Measurements from ENCODE around the gene ELAPOR1.

ELAPOR1 gene

GRCh38 chr1:109095631-109096030 is 18.3 kb upstream of the ELAPOR1 start:
- DNase-seq, result no peak

GRCh38 chr1:109096120-109096519 is 17.8 kb upstream of the ELAPOR1 start:
- DNase-seq, result no peak

GRCh38 chr1:109099938-109100773 is 13.8 kb upstream of the ELAPOR1 start:
- peak; percentile 98 for DNase-seq

GRCh38 chr1:109104364-109105151 is 9.4 kb upstream of the ELAPOR1 start:
- DNase-seq, result no peak

DNA sequence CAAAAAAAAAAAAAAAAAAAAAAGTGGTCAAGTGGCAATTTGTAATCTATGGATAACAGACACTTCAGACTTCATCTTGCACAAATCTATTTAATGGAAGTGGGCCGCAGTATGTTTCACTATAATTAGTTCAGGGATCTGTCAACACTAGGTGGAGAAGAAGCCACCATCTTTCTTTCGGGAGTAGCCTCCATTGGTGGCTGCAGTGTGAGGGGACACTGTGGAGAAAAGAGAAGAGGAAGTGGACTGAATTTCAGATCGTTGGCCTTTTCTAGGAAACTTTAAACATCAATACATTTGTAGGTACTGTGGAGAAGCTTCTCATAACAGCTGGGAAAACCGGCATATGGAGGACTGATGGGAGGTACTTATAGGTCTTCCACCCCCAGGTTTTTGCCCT is 8.0 kb upstream of the ELAPOR1 start:
- DNase-seq, result no peak

- no peak for DNase-seq
These were observed 6.1 kb upstream of the ELAPOR1 start for GRCh38 chr1:109107785-109108184.

DNA sequence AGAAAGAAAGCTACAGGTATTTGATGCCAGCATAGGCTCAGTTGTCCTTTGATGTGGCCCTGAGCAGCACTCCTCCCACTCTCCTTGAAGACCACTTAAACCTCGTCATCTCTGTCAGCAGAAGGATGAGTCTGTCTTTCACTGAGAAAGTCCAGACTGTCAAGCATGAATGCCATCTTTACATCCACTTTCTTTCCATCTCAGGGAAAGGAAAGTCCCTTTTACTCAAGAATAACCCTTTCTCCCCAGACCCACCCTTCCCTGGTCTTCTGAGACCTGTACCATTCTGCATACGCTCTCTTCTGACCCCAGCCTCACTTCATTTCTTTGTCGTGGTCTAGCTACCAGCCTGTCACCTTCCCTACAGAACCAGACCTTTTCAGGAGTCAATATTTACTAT is 4.0 kb upstream of the ELAPOR1 start:
- DNase-seq, result no peak

DNA sequence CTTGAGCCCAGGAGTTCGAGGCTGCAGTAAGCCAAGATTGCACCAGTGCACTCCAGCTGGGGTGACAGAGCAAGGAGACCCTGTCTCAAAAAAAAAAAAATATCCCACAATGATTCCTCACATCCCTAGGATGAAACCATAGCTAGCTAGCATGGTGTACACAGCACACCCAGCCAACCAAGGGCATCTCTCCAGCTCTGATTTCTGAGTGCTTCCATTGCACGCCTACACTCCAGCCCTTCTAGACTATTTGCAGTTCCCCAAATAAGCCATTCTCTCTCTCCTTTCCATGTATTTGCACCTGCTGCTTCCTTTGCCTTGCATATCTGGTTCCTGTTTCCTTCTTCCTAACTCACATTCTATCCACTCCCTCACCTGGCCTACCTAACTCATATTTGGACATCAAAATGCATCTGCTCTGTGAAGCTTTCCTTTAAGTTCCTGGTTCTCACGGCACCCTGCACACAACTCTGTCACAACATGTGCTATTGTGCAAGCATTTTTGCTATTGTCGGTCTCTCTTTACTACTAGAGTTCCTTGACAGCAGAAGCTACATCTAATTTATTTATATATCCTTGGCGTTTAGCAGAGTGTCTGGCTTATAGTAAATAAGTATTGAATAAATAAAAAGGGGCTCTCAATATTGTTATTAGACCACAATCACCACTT is 2.4 kb upstream of the ELAPOR1 start:
- DNase-seq, result no peak

DNA sequence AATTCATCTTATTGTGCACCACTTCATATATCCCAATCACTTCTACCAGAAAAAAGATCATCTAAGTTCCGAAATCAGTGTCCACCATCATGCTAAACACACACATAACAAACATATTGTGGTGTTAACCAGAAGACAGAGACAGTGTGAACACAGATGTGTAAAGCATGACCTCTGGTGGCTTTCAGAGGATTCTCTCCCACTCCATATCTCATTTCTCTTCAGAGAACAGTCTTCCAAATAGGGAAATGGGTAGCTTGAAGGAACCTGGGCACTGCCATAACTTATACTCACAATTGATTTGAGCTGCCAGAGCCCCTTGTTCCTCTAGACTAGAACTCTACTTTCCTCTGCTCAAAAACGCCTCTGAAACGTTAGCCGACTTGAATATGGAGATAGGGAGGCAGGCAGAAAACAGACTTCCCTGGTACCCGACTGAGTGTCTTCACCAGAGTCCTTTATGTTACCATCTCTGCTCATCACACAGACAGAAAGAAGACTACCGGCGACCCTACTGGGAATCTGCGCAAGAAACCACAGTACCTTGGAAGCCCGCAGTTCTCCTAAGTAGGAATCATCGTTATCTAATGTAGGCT is 1.8 kb upstream of the ELAPOR1 start:
- DNase-seq, result no peak

GRCh38 chr1:109112652-109113285 is 1.1 kb upstream of the ELAPOR1 start:
- DNase-seq, result peak; percentile 98

- no peak for DNase-seq
These were observed 393 bp downstream of the ELAPOR1 start for GRCh38 chr1:109114342-109114674.

- no peak for DNase-seq
These were observed 1.8 kb downstream of the ELAPOR1 start for GRCh38 chr1:109115685-109116084.

DNA sequence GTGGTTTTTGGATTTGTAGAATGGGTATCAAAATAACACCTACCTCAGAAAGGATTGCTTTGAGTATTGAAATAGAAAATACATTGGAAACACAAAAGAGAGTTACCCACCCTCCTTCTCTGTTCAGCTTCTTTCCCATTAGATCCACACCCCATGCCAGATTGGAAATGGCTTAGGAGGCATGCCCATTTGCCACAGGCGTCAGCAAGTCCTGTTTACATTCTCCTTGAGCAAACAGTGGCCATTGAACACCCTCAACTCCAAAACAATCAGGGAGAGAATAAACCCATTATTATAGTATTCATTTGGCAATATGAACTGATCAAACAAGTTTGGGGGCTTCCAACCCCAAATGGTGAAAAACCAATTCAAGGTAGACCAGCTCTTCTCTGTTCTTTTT is 2.4 kb downstream of the ELAPOR1 start:
- DNase-seq, result no peak

GRCh38 chr1:109118089-109118488 is 4.2 kb downstream of the ELAPOR1 start:
- DNase-seq, result no peak

DNA sequence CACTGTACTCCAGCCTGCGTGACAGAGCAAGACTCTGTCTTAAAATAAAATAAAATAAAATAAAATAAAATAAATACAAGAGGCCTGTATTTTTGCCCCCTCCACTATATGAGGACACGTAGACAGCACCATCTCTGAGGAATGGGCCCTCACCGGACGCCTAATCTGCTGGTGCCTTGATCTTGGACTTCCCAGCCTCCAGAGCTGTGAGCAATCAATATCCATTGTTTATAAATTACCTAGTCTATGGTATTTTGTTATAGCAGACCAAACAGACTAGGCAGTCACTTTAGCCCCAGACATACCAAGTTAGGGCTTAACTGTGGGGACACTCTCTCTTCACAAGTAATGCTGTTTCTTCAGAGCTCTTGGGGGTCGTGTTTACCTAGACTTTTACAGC is 6.4 kb downstream of the ELAPOR1 start:
- DNase-seq, result no peak

DNA sequence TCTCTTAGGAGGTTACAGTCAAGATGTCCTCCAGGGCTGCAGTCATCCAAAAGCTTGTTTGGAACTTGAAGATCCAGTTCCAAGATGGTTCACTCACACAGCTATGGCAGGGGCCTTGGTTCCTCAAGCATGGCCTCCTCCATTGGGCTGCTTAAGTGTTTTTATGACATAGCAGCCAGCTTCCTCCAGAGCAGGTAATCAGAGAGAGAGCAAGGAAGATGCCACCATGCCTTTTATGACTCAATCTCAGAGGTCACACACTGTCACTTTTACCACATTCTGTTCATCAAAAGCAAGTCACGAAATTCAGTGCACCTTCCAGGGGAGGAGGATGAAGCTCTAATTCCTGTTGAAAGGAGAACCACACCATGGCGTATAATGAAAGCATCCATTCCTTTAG is 17.1 kb downstream of the ELAPOR1 start:
- DNase-seq, result no peak

GRCh38 chr1:109131800-109132199 is 17.9 kb downstream of the ELAPOR1 start:
- no peak for DNase-seq

GRCh38 chr1:109133002-109133706 is 19.2 kb downstream of the ELAPOR1 start:
- DNase-seq, result no peak

DNA sequence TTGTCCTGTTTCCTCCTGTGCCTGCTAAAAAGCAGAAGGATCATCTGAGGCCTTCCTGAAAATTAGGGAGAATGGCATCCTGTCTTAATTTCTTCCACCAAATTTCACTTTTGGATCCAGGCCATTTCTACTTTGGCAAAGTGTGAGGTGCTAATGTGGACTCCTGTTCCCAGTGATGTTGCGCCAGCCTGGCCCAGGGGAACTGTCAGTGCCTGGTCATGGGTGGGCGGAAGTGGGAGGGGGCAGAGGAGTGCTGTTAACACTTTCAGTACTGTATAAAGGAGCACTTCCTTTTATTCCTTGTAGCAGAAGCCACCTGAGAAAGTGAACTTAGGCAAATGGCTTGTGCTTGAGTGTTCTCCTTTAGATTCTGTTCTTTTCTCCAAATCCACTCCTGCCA is 19.9 kb downstream of the ELAPOR1 start:
- DNase-seq, result no peak

GRCh38 chr1:109134423-109134822 is 20.5 kb downstream of the ELAPOR1 start:
- no peak for DNase-seq

GRCh38 chr1:109135940-109136339 is 22.0 kb downstream of the ELAPOR1 start:
- no peak for DNase-seq

- DNase-seq, result no peak
These were observed 22.9 kb downstream of the ELAPOR1 start for GRCh38 chr1:109136766-109137165.

All from islet precursor cell (in vitro differentiated cells).